Esophagus muscularis mucosa (tissue), 4 donors: ENCODE data around the gene ZNF213.

Experiments used
- EP300 ChIP-seq: sonication (generic); formaldehyde crosslinking; IDR thresholded peaks from one replicate; pipeline ENCODE4 v1.6.1; 2017; ENCODE audit warnings: antibody characterized with exemption
- POLR2A ChIP-seq: fragments of 450-650 bp; IDR thresholded peaks from one replicate; pipeline ENCODE4 v1.6.1; 2017; ENCODE audit warnings: antibody characterized with exemption, moderate library complexity, mild to moderate bottlenecking, low read depth
- TF ChIP-seq, protein P1 (sequence below), 3 experiments: fragments of 200-600 bp in 2 of 3; fragments of 450-650 bp in 1 of 3; sonication (generic) in 2 of 3; IDR thresholded peaks; one replicate each; pipeline ENCODE4 v1.5.1; 2017 to 2019; ENCODE audit warnings: antibody characterized with exemption in 3 of 3, mild to moderate bottlenecking in 2 of 3, moderate library complexity in 1 of 3

DNA sequence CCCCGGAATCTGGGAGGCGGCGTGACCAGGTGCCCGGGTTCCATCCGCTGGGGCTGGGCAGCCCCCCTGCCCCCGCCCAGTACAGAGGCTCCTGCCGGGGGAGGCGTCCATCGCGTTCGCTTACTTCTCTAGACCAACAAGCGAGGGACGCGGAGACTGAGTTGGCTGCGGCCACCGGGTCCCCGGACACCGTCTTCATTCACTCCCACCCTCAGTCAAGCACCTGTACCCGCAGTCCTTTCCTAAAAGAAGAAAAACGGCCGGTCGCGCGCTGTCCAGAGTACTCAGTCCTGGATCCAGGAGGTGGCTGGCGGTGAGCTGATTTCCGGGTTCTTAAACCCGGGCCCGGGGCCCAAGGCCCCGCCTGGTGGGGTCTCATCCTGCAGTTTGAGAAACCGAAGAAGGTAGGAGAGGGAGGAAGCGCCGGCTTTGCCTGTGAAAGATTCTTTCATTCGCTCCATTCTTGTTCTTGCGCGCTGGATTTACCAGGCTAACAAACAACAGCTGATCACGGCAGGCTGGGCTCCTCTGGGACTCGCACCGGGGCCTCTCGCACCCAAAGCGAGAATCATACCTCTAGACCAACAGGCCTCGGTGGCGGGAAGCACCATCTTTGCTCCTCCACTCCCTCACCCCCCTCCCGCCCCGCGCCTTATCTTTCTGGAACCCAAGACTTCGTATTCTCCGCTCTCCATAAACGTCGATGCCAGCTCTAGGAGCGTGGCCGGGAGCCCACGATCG, 35.8 kb downstream of the ZNF213 start:
- TF ChIP-seq, protein P1, sequence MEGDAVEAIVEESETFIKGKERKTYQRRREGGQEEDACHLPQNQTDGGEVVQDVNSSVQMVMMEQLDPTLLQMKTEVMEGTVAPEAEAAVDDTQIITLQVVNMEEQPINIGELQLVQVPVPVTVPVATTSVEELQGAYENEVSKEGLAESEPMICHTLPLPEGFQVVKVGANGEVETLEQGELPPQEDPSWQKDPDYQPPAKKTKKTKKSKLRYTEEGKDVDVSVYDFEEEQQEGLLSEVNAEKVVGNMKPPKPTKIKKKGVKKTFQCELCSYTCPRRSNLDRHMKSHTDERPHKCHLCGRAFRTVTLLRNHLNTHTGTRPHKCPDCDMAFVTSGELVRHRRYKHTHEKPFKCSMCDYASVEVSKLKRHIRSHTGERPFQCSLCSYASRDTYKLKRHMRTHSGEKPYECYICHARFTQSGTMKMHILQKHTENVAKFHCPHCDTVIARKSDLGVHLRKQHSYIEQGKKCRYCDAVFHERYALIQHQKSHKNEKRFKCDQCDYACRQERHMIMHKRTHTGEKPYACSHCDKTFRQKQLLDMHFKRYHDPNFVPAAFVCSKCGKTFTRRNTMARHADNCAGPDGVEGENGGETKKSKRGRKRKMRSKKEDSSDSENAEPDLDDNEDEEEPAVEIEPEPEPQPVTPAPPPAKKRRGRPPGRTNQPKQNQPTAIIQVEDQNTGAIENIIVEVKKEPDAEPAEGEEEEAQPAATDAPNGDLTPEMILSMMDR (IDR thresholded peaks at IDR 0.05): no peak
- TF ChIP-seq POLR2A: no peak
- TF ChIP-seq EP300: no peak
